Measurements from ENCODE around the gene B3GNT9.
A peak's percentile ranks its signal among the peaks of the same experiment; 100 is the strongest.

B3GNT9 gene

GRCh38 chr16:67170168-67170948 is 19.6 kb upstream of the B3GNT9 start, which contains the start of gene NOL3:
Gene NOL3, plus strand, starts transcription at chr16:67170538.
- H3K27me3 Mint-ChIP-seq, result peaks cover 58% of the 10 kb centered on the region
- peaks cover 32% of the 10 kb centered on the region for H3K4me1 Mint-ChIP-seq
- ATAC-seq (replicated peaks; ENCODE audit: extremely low read depth, poor library complexity, severe bottlenecking) (no peak), DNase-seq (ENCODE audit: low spot score in 2 of 2) (no peak)
- no peak within 1 kb of the TSS for H3K27ac Mint-ChIP-seq (ENCODE audit: low read depth)
- H3K4me3 Mint-ChIP-seq, result peak within 1 kb of the TSS; percentile 69
- no peaks in the 10 kb centered on the region for H3K9me3 Mint-ChIP-seq
- peaks cover 12% of the 10 kb centered on the region for H3K36me3 Mint-ChIP-seq (ENCODE audit: insufficient read depth)

GRCh38 chr16:67169642-67170167 is 18.9 kb upstream of the B3GNT9 start:
- Mint-ChIP-seq H3K27ac (ENCODE audit: low read depth) (no peak overlapping the region), H3K27me3 (peaks cover 64% of the 10 kb centered on the region)
- ATAC-seq (replicated peaks; ENCODE audit: extremely low read depth, poor library complexity, severe bottlenecking), result no peak

GRCh38 chr16:67169011-67169451 is 18.2 kb upstream of the B3GNT9 start:
- Mint-ChIP-seq H3K27me3 (peaks cover 66% of the 10 kb centered on the region), H3K4me3 (no peak overlapping the region)
- DNase-seq (ENCODE audit: low spot score in 2 of 2), result no peak

More at GRCh38 chr16:67169642-67170167, 18.9 kb upstream of the B3GNT9 start:
- peak overlapping the region; percentile 69 for H3K4me3 Mint-ChIP-seq
- H3K4me1 Mint-ChIP-seq, result peaks cover 32% of the 10 kb centered on the region
- no peak for DNase-seq (ENCODE audit: low spot score in 2 of 2)
- H3K9me3 Mint-ChIP-seq, result no peaks in the 10 kb centered on the region
- peaks cover 17% of the 10 kb centered on the region for H3K36me3 Mint-ChIP-seq (ENCODE audit: insufficient read depth)

GRCh38 chr16:67167588-67167987 is 16.8 kb upstream of the B3GNT9 start:
- Mint-ChIP-seq H3K27me3 (peaks cover 68% of the 10 kb centered on the region), H3K27ac (ENCODE audit: low read depth) (no peak overlapping the region), H3K4me1 (peaks cover 20% of the 10 kb centered on the region), H3K4me3 (no peak overlapping the region), H3K9me3 (no peaks in the 10 kb centered on the region), H3K36me3 (ENCODE audit: insufficient read depth) (peaks cover 11% of the 10 kb centered on the region)
- no peak for DNase-seq (ENCODE audit: low spot score in 2 of 2)
- ATAC-seq (replicated peaks; ENCODE audit: extremely low read depth, poor library complexity, severe bottlenecking), result no peak

More at GRCh38 chr16:67169011-67169451, 18.2 kb upstream of the B3GNT9 start:
- no peak overlapping the region for H3K27ac Mint-ChIP-seq (ENCODE audit: low read depth)
- no peak for ATAC-seq (replicated peaks; ENCODE audit: extremely low read depth, poor library complexity, severe bottlenecking)
- H3K4me1 Mint-ChIP-seq, result peaks cover 31% of the 10 kb centered on the region
- no peaks in the 10 kb centered on the region for H3K9me3 Mint-ChIP-seq
- H3K36me3 Mint-ChIP-seq (ENCODE audit: insufficient read depth), result peaks cover 16% of the 10 kb centered on the region

GRCh38 chr16:67166598-67167168 is 15.9 kb upstream of the B3GNT9 start:
- Mint-ChIP-seq H3K4me3 (no peak overlapping the region), H3K4me1 (peaks cover 17% of the 10 kb centered on the region), H3K9me3 (no peaks in the 10 kb centered on the region), H3K36me3 (ENCODE audit: insufficient read depth) (peaks cover 9% of the 10 kb centered on the region), H3K27ac (ENCODE audit: low read depth) (no peak overlapping the region), H3K27me3 (peaks cover 71% of the 10 kb centered on the region)
- no peak for DNase-seq (ENCODE audit: low spot score in 2 of 2)
- no peak for ATAC-seq (replicated peaks; ENCODE audit: extremely low read depth, poor library complexity, severe bottlenecking)

GRCh38 chr16:67166110-67166547 is 15.3 kb upstream of the B3GNT9 start:
- H3K27ac Mint-ChIP-seq (ENCODE audit: low read depth), result no peak overlapping the region
- no peak overlapping the region for H3K4me3 Mint-ChIP-seq
- ATAC-seq (replicated peaks; ENCODE audit: extremely low read depth, poor library complexity, severe bottlenecking), result no peak
- H3K9me3 Mint-ChIP-seq, result no peaks in the 10 kb centered on the region
- peaks cover 12% of the 10 kb centered on the region for H3K4me1 Mint-ChIP-seq
- H3K36me3 Mint-ChIP-seq (ENCODE audit: insufficient read depth), result peaks cover 8% of the 10 kb centered on the region
- H3K27me3 Mint-ChIP-seq, result peaks cover 65% of the 10 kb centered on the region
- DNase-seq (ENCODE audit: low spot score in 2 of 2), result no peak

GRCh38 chr16:67165121-67166078 is 14.6 kb upstream of the B3GNT9 start:
- Mint-ChIP-seq H3K4me3 (peak overlapping the region; percentile 13), H3K27ac (ENCODE audit: low read depth) (no peak overlapping the region), H3K4me1 (peaks cover 15% of the 10 kb centered on the region), H3K27me3 (peaks cover 61% of the 10 kb centered on the region), H3K36me3 (ENCODE audit: insufficient read depth) (peaks cover 12% of the 10 kb centered on the region), H3K9me3 (no peaks in the 10 kb centered on the region)
- ATAC-seq (replicated peaks; ENCODE audit: extremely low read depth, poor library complexity, severe bottlenecking), result no peak
- DNase-seq (ENCODE audit: low spot score in 2 of 2), result no peak

- peak within 1 kb of the TSS; percentile 57 for H3K4me3 Mint-ChIP-seq
- no peak for ATAC-seq (replicated peaks; ENCODE audit: extremely low read depth, poor library complexity, severe bottlenecking)
- H3K36me3 Mint-ChIP-seq (ENCODE audit: insufficient read depth), result peaks cover 16% of the 10 kb centered on the region
- no peaks in the 10 kb centered on the region for H3K9me3 Mint-ChIP-seq
- H3K27me3 Mint-ChIP-seq, result peaks cover 55% of the 10 kb centered on the region
- H3K27ac Mint-ChIP-seq (ENCODE audit: low read depth), result no peak within 1 kb of the TSS
- DNase-seq (ENCODE audit: low spot score in 2 of 2), result no peak
- peaks cover 9% of the 10 kb centered on the region for H3K4me1 Mint-ChIP-seq
These were observed 13.8 kb upstream of the B3GNT9 start, which contains the start of gene HSF4 for GRCh38 chr16:67164599-67165061. Gene HSF4, plus strand, starts transcription at chr16:67164745. Its CDS starts 67 bp downstream, at chr16:67164812.

- no peak for ATAC-seq (replicated peaks; ENCODE audit: extremely low read depth, poor library complexity, severe bottlenecking)
- no peak for DNase-seq (ENCODE audit: low spot score in 2 of 2)
- Mint-ChIP-seq H3K27me3 (peaks cover 50% of the 10 kb centered on the region), H3K4me1 (peaks cover 7% of the 10 kb centered on the region), H3K36me3 (ENCODE audit: insufficient read depth) (peaks cover 17% of the 10 kb centered on the region), H3K9me3 (no peaks in the 10 kb centered on the region), H3K4me3 (peak overlapping the region; percentile 57), H3K27ac (ENCODE audit: low read depth) (no peak overlapping the region)
These were observed 13.3 kb upstream of the B3GNT9 start for GRCh38 chr16:67163999-67164558.

- Mint-ChIP-seq H3K27me3 (peaks cover 43% of the 10 kb centered on the region), H3K36me3 (ENCODE audit: insufficient read depth) (peaks cover 21% of the 10 kb centered on the region), H3K4me1 (peaks cover 13% of the 10 kb centered on the region), H3K4me3 (peak overlapping the region; percentile 57), H3K9me3 (no peaks in the 10 kb centered on the region), H3K27ac (ENCODE audit: low read depth) (no peak overlapping the region)
- DNase-seq (ENCODE audit: low spot score in 2 of 2), result no peak
- no peak for ATAC-seq (replicated peaks; ENCODE audit: extremely low read depth, poor library complexity, severe bottlenecking)
These were observed 12.6 kb upstream of the B3GNT9 start for GRCh38 chr16:67163164-67163998.

- Mint-ChIP-seq H3K27me3 (peaks cover 36% of the 10 kb centered on the region), H3K4me1 (peaks cover 21% of the 10 kb centered on the region), H3K4me3 (peak overlapping the region; percentile 27), H3K9me3 (no peaks in the 10 kb centered on the region), H3K36me3 (ENCODE audit: insufficient read depth) (peaks cover 26% of the 10 kb centered on the region), H3K27ac (ENCODE audit: low read depth) (no peak overlapping the region)
- DNase-seq (ENCODE audit: low spot score in 2 of 2) (no peak), ATAC-seq (replicated peaks; ENCODE audit: extremely low read depth, poor library complexity, severe bottlenecking) (no peak)
These were observed 11.8 kb upstream of the B3GNT9 start for GRCh38 chr16:67162506-67163163.
